Epithelial cell of esophagus (primary cell): ENCODE results near the gene MCMBP.
A peak's percentile ranks its signal among the peaks of the same experiment; 100 is the strongest.
"Not testable (repeated sequence)": the region's sequence is repeated elsewhere in the genome, so short reads cannot be mapped to it uniquely, and the experiment has no call there.

Experiments used
- DNase-seq: peaks from one replicate; pipeline ENCODE4 v3.0.0; 2010; ENCODE audit warnings: low read depth
- H3K4me3 ChIP-seq: 2 replicates; pipeline ENCODE4 v1.5.1; 2011; ENCODE audit warnings: mild to moderate bottlenecking, low read length, control low read depth
- CTCF ChIP-seq: IDR thresholded peaks from 2 replicates; pipeline ENCODE4 v1.5.1; 2011; ENCODE audit warnings: low read depth, mild to moderate bottlenecking, low read length, control low read depth, inconsistent platforms; ENCODE audit not compliant: insufficient read depth; ENCODE audit errors: missing control alignments

The MCMBP gene

GRCh38 chr10:119801998-119802538 is 70.6 kb downstream of the MCMBP start:
- DNase-seq: peak; percentile 29
- TF ChIP-seq CTCF: no peak
- H3K4me3 ChIP-seq: no peak overlapping the region

DNA sequence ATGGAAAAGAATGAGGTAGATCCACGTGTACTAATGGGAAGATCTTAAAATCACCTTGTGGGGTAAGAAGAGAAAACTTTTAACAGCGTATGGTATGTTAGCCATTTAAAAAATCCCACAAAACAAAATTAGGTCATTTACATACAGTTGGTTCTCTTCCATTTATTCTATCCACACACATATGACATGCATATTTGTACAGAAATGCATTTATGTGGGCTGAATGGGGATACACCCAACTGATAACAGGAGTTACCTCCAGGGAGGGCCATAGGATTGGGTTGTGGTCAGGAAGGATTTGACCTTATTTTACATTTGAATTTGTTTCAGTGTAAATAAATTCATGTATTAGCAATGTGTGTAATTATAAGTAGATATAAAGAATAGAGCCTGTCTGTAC is 71.5 kb downstream of the MCMBP start:
- no peak for TF ChIP-seq CTCF
- no peak for DNase-seq
- no peak overlapping the region for H3K4me3 ChIP-seq

DNA sequence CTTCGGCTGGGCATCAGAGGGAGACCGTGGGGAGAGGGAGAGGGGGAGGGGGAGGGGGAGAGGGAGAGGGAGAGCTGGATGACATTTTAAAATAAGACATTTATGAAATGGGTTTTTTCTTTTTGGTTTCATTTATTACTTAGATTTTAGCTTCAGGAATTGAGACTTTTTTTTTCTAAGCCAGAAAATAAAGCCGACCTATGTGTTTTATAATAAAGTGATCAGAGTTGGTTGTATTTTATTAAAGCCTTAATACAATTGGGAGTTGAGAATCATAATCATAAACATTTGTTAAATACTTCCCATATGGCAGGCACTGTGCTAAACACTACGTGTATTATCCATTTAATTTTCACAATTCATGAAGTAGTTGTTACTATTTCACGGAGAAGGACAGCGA is 76.6 kb downstream of the MCMBP start:
- TF ChIP-seq CTCF: no peak
- no peak for DNase-seq
- H3K4me3 ChIP-seq: no peak overlapping the region

- H3K4me3 ChIP-seq, DNase-seq: not testable (repeated sequence)
Observed at GRCh38 chr10:119795101-119795500, 77.5 kb downstream of the MCMBP start.

DNA sequence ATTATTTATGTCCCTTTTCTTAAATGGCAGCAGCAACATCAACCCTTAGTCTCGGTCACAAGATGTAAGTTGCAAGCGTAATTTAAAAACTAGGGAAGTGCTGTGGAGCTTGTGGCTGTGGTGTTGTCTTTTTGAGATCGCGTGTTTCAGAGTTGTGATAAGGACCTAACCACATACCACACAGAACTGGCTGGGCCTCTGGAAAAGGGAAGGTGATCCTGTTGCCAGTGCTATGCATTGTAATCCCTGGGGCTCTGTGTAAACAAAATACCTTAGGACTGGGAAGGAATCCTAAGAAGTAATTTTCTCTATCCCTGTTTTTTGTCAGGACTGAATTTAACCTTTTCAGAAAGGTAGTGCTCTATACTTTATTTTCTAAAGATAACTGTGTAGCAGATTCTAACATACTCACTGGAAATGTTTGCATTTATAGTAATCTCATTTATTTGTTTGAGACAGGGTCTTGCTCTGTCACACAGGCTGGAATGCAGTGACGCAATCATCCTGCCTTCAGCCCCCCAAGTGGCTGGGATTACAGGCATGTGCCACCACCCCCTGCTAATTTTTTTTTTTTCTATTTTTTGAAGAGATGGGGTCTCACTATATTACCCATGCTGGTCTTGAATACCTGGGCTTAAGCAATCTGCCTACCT is 86.4 kb downstream of the MCMBP start:
- TF ChIP-seq CTCF: no peak
- no peak overlapping the region for H3K4me3 ChIP-seq
- DNase-seq: peak; percentile 5

DNA sequence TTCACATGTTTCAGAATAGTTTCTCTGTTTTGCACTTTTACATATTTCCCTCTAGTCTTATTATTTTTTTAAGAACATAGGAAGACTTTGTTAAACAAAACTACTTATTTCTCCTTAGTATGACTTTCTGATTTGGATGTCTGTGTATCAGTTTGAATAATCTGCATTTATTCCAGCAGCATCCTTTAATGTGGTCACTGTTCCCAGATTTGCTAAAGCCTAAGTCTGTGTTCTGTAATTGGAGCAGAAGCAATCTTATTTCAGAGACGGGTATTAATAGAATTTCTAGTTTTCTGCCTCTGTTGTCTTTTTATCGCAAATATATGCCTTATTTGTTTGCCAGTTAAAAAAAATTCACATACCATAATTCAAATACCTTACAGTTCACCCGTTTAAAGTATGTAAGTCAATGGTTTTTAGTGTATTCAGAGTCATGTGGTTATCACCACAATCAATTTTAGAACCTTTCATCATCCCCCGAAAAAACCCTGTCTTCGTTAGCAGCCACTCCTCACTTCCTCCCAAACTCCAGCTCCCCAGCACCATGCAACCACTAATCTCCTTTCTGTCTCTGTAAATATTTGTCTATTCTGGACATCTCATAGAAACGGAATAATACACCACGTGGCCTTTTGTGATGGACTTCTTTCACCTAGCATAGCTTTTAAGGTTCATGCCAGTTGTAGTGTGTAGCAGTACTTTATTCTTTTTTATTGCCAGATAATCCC is 88.1 kb downstream of the MCMBP start:
- DNase-seq: no peak
- no peak overlapping the region for H3K4me3 ChIP-seq
- TF ChIP-seq CTCF: no peak

- DNase-seq: no peak
- TF ChIP-seq CTCF: no peak
- no peak overlapping the region for H3K4me3 ChIP-seq
Observed at GRCh38 chr10:119783665-119784027, 89.0 kb downstream of the MCMBP start.
